GM19455 (cell line): ENCODE results near the gene NID1.
"Not testable (repeated sequence)": the region's sequence is repeated elsewhere in the genome, so short reads cannot be mapped to it uniquely, and the experiment has no call there.

ENCODE experiments used
- ATAC-seq: cut with Tn5 transposase; IDR thresholded peaks from one replicate; pipeline ENCODE4 v1.9.1; 2021; ENCODE audit not compliant: unreplicated experiment

The NID1 gene

GRCh38 chr1:236096660-236097482, 32.0 kb upstream of the NID1 start:
- not testable (repeated sequence) for ATAC-seq

- no peak for ATAC-seq
Measured at GRCh38 chr1:236095705-236096520, 31.0 kb upstream of the NID1 start.

- ATAC-seq: no peak
Measured at GRCh38 chr1:236092899-236093298, 28.0 kb upstream of the NID1 start.

- ATAC-seq: no peak
Measured at GRCh38 chr1:236091933-236092318, 27.0 kb upstream of the NID1 start.

- no peak for ATAC-seq
Measured at GRCh38 chr1:236090741-236091147, 25.9 kb upstream of the NID1 start.

- no peak for ATAC-seq
Measured at GRCh38 chr1:236089046-236089773, 24.3 kb upstream of the NID1 start.

- no peak for ATAC-seq
Measured at GRCh38 chr1:236086537-236086936, 21.6 kb upstream of the NID1 start.

GRCh38 chr1:236085545-236086159, 20.8 kb upstream of the NID1 start:
- no peak for ATAC-seq

GRCh38 chr1:236084386-236084730, 19.5 kb upstream of the NID1 start:
- no peak for ATAC-seq

GRCh38 chr1:236083650-236084385, 18.9 kb upstream of the NID1 start:
- ATAC-seq: no peak

GRCh38 chr1:236082526-236082925, 17.6 kb upstream of the NID1 start:
- ATAC-seq: no peak

GRCh38 chr1:236081546-236082227, 16.8 kb upstream of the NID1 start:
- no peak for ATAC-seq

GRCh38 chr1:236079703-236080102, 14.8 kb upstream of the NID1 start:
- ATAC-seq: no peak

GRCh38 chr1:236078993-236079392, 14.1 kb upstream of the NID1 start:
- no peak for ATAC-seq

- ATAC-seq: not testable (repeated sequence)
Measured at GRCh38 chr1:236078077-236078476, 13.2 kb upstream of the NID1 start.

- ATAC-seq: no peak
Measured at GRCh38 chr1:236075848-236076247, 11.0 kb upstream of the NID1 start.

GRCh38 chr1:236073307-236073897, 8.5 kb upstream of the NID1 start:
- ATAC-seq: no peak

GRCh38 chr1:236072001-236072400, 7.1 kb upstream of the NID1 start:
- no peak for ATAC-seq

- no peak for ATAC-seq
Measured at GRCh38 chr1:236070753-236071152, 5.9 kb upstream of the NID1 start.

- ATAC-seq: no peak
Measured at GRCh38 chr1:236069796-236070195, 4.9 kb upstream of the NID1 start.
